Measurements from ENCODE around the gene CDC42EP4.

The CDC42EP4 gene

GRCh38 chr17:73247726-73248125, 64.1 kb downstream of the CDC42EP4 start:
- DNase-seq: no peak

GRCh38 chr17:73240561-73240960, 71.2 kb downstream of the CDC42EP4 start:
- DNase-seq: no peak

- DNase-seq: no peak
These were observed 74.1 kb downstream of the CDC42EP4 start for GRCh38 chr17:73237714-73238113.

GRCh38 chr17:73234736-73235135, 77.1 kb downstream of the CDC42EP4 start:
- DNase-seq: no peak

All from DMS79 (cell line).